Left lung (tissue), 10 donors: Measurements from ENCODE around the gene PLEKHO2. TPM values are rescaled to one million over a fixed set of nuclear protein-coding genes. Genes with fewer than 3 reads are reported as not detected.

ENCODE experiments used
- ATAC-seq: fragments of 200-7000 bp; cut with Tn5 transposase; one replicate; pipeline ENCODE4 v1.9.1; 2020; ENCODE audit warnings: moderate library complexity
- DNase-seq, 4 donors: peaks; one replicate each; pipeline ENCODE4 v3.0.0-alpha.2; 2013 to 2020
- H3K27ac ChIP-seq, 2 donors: fragments of 200-600 bp; sonication (generic) in 1 of 2; one replicate each; pipeline versions ENCODE4 v1.5.0 to v1.8.0; 2020 to 2021
- H3K27me3 ChIP-seq, 2 donors: fragments of 200-600 bp; sonication (generic) in 1 of 2; one replicate each; pipeline versions ENCODE4 v1.5.0 to v1.8.0; 2020 to 2021
- H3K36me3 ChIP-seq, 2 donors: fragments of 200-600 bp; sonication (generic) in 1 of 2; one replicate each; pipeline versions ENCODE4 v1.5.0 to v1.8.0; 2020 to 2021
- H3K4me1 ChIP-seq, 2 donors: fragments of 200-600 bp; one replicate each; pipeline ENCODE4 v1.8.0; 2021
- H3K4me3 ChIP-seq, 2 donors: fragments of 200-600 bp; sonication (generic) in 1 of 2; one replicate each; pipeline versions ENCODE4 v1.5.0 to v1.8.0; 2020 to 2021; ENCODE audit warnings: mild to moderate bottlenecking in 1 of 2
- H3K9me3 ChIP-seq, 2 donors: fragments of 200-600 bp; sonication (generic) in 1 of 2; one replicate each; pipeline versions ENCODE4 v1.5.0 to v1.8.0; 2020 to 2021
- CTCF ChIP-seq, 2 donors: fragments of 200-600 bp; sonication (generic) in 1 of 2; IDR thresholded peaks; one replicate each; pipeline versions ENCODE4 v1.5.0 to v1.8.0; 2021; ENCODE audit warnings: antibody characterized with exemption in 2 of 2
- intact Hi-C, 2 donors: fragments of 100-400 bp; cut with DNase I; formaldehyde crosslinking; loops; one replicate each; pipeline versions ENCODE4 v1.11.2 to v1.14.2; 2022
- polyA plus RNA-seq, 6 donors: library from polyadenylated mRNA; unstranded; fragments of 120-200 nt; gene quantifications; one replicate each; pipeline ENCODE4 v1.2.1, GENCODE V29; 2013; ENCODE audit not compliant: insufficient read length in 6 of 6
- total RNA-seq, 2 donors: library from RNA; stranded (reverse); fragmentation: NEBNext Ultra II Directional; extraction: Animal tissue kit (Norgen Biotek cat#: 25700); gene quantifications; one replicate each; pipeline ENCODE4 v1.2.1, GENCODE V29; 2021
- donor health status: DM: no; HTN: yes; CAD: no.
- donor health status: DM: no; HTN: no; CAD: no.

The PLEKHO2 gene
- total and polyA plus RNA-seq, 8 donors = 22.0 to 91.8 (median 26.7) TPM

- Histone ChIP-seq H3K9me3 (no peaks in the 10 kb centered on the region), H3K4me3 (no peak overlapping the region), H3K27ac (no peak overlapping the region), H3K27me3 (no peaks in the 10 kb centered on the region), H3K4me1 (peaks cover 9 to 66% of the 10 kb centered on the region in 2 donors), H3K36me3 (no peaks in the 10 kb centered on the region)
- ATAC-seq = no peak
- intact Hi-C loops = no loop called here
- no peak for DNase-seq
- TF ChIP-seq CTCF (IDR thresholded peaks at IDR 0.05) = no peak
Measured at GRCh38 chr15:64888336-64888735, 46.6 kb downstream of the PLEKHO2 start.

- H3K4me3 ChIP-seq = no peak overlapping the region
- H3K27ac ChIP-seq = peak overlapping the region in 1 of 2 donors; percentile 99
- H3K36me3 ChIP-seq = no peaks in the 10 kb centered on the region
- intact Hi-C loops = loop anchor here in 1 of 2 donors (10.0 kb wide), 1 partner anchor 47 kb away; the partner anchor contains the start of gene PLEKHO2
- H3K4me1 ChIP-seq = peaks cover 22 to 67% of the 10 kb centered on the region in 2 donors
- no peak for TF ChIP-seq CTCF (IDR thresholded peaks at IDR 0.05)
- ATAC-seq = no peak
- no peaks in the 10 kb centered on the region for H3K27me3 ChIP-seq
- DNase-seq = no peak
- H3K9me3 ChIP-seq = no peaks in the 10 kb centered on the region
Measured at GRCh38 chr15:64891561-64891960, 49.8 kb downstream of the PLEKHO2 start.

- H3K27ac ChIP-seq = peak overlapping the region; percentile 88 to 99
Measured at GRCh38 chr15:64892847-64893403, 51.2 kb downstream of the PLEKHO2 start.

GRCh38 chr15:64893481-64894394 lies 52.0 kb downstream of the PLEKHO2 start:
- Histone ChIP-seq H3K4me3 (peak overlapping the region in 1 of 2 donors; percentile 29), H3K27ac (peak overlapping the region; percentile 88 to 99), H3K36me3 (no peaks in the 10 kb centered on the region), H3K9me3 (no peaks in the 10 kb centered on the region), H3K4me1 (peaks cover 36 to 79% of the 10 kb centered on the region in 2 donors), H3K27me3 (no peaks in the 10 kb centered on the region)
- intact Hi-C loops = loop anchor here in 1 of 2 donors (10.0 kb wide), 1 partner anchor 49 kb away; the partner anchor contains the start of gene PLEKHO2
- DNase-seq (peak; percentile 92 to 96 (median 94)), ATAC-seq (peak; percentile 89)
- no peak for TF ChIP-seq CTCF (IDR thresholded peaks at IDR 0.05)

More at GRCh38 chr15:64892847-64893403, 51.2 kb downstream of the PLEKHO2 start:
- peak overlapping the region in 1 of 2 donors; percentile 29 for H3K4me3 ChIP-seq
- H3K4me1 ChIP-seq = peaks cover 34 to 76% of the 10 kb centered on the region in 2 donors
- no peaks in the 10 kb centered on the region for H3K9me3 ChIP-seq
- no peaks in the 10 kb centered on the region for H3K27me3 ChIP-seq
- no peak for ATAC-seq
- no peak for DNase-seq
- intact Hi-C loops = loop anchor here in 1 of 2 donors (10.0 kb wide), 1 partner anchor 48 kb away; the partner anchor contains the start of gene PLEKHO2
- H3K36me3 ChIP-seq = no peaks in the 10 kb centered on the region
- no peak for TF ChIP-seq CTCF (IDR thresholded peaks at IDR 0.05)
